H1 (cell line): ENCODE measurements around the gene BHLHE23. TPM values are rescaled to one million over a fixed set of nuclear protein-coding genes. Genes with fewer than 3 reads are reported as not detected.

ENCODE experiments used
- CTCF ChIA-PET: fragments of 300-600 bp; sonication (Branson Sonifier 250); formaldehyde crosslinking; loops from one replicate; lab custom pipeline; 2021; ENCODE audit not compliant: partially characterized antibody; lab: Charles Lee
- POLR2A ChIA-PET: fragments of 300-600 bp; sonication (Branson Sonifier 250); formaldehyde crosslinking; loops from one replicate; lab custom pipeline; 2021; ENCODE audit warnings: inconsistent platforms; ENCODE audit not compliant: partially characterized antibody; lab: Charles Lee
- DNase-seq, 2 experiments: peaks; one replicate each; pipeline versions ENCODE4 v3.0.0 to v3.0.0-alpha.2; 2010 to 2022; ENCODE audit warnings: low spot score in 2 of 2, low read depth in 1 of 2, mixed read lengths in 1 of 2
- FAIRE-seq: peaks from 2 replicates; lab custom pipeline; 2011; peaks lifted over from hg19 to GRCh38; lab: Jason Lieb, UNC
- H2AFZ ChIP-seq: 2 replicates; pipeline ENCODE4 v1.8.1; 2012; ENCODE audit warnings: low read length, inconsistent platforms
- H2AK5ac ChIP-seq: 2 replicates; pipeline ENCODE4 v1.6.1; 2013; ENCODE audit warnings: low read depth, low read length
- H2BK120ac ChIP-seq: replicated peaks from 2 replicates; pipeline ENCODE3; 2013; ENCODE audit warnings: low read depth, low read length, inconsistent platforms
- H2BK12ac ChIP-seq: 2 replicates; pipeline ENCODE4 v1.6.1; 2013; ENCODE audit warnings: low read depth, low read length
- H2BK15ac ChIP-seq: 2 replicates; pipeline ENCODE4 v1.6.1; 2013; ENCODE audit warnings: low read length
- H2BK20ac ChIP-seq: 2 replicates; pipeline ENCODE4 v1.6.1; 2013; ENCODE audit warnings: low read length
- H2BK5ac ChIP-seq: 2 replicates; pipeline ENCODE4 v1.6.1; 2013; ENCODE audit warnings: low read depth, low read length
- H3K14ac ChIP-seq: 2 replicates; pipeline ENCODE4 v1.6.1; 2013; ENCODE audit warnings: inconsistent platforms; ENCODE audit not compliant: insufficient read length
- H3K18ac ChIP-seq: 2 replicates; pipeline ENCODE4 v1.6.1; 2013; ENCODE audit warnings: low read length; ENCODE audit errors: extremely low read depth
- H3K23ac ChIP-seq: 2 replicates; pipeline ENCODE4 v1.6.1; 2013; ENCODE audit warnings: inconsistent platforms; ENCODE audit not compliant: insufficient read length
- H3K23me2 ChIP-seq: 2 replicates; pipeline ENCODE4 v1.6.1; 2013; ENCODE audit warnings: low read depth, low read length
- H3K27ac ChIP-seq: 2 replicates; pipeline ENCODE4 v1.6.1; 2011; ENCODE audit warnings: low read depth, low read length, inconsistent platforms
- H3K27me3 ChIP-seq, 4 experiments: replicated peaks in 1 of 4; 1 replicate in 1 of 4; 2 replicates in 3 of 4; pipeline versions ENCODE4 v1.6.1 to v1.8.1; 2011 to 2013; ENCODE audit warnings: low read length in 3 of 4, mild to moderate bottlenecking in 3 of 4, inconsistent platforms in 2 of 4, mixed read lengths in 2 of 4, moderate library complexity in 1 of 4; ENCODE audit not compliant: control insufficient read depth in 3 of 4, insufficient read depth in 3 of 4; ENCODE audit errors: extremely low read depth in 1 of 4
- H3K36me3 ChIP-seq, 4 experiments: 2 replicates each; pipeline versions ENCODE4 v1.6.1 to v1.8.1; 2011 to 2013; ENCODE audit warnings: mild to moderate bottlenecking in 4 of 4, low read length in 3 of 4, moderate library complexity in 2 of 4, control low read depth in 1 of 4, inconsistent platforms in 1 of 4; ENCODE audit not compliant: insufficient read depth in 4 of 4, control insufficient read depth in 2 of 4
- H3K4ac ChIP-seq: replicated peaks from 2 replicates; pipeline ENCODE3; 2013; ENCODE audit warnings: low read length, low read depth, mixed read lengths, inconsistent platforms; ENCODE audit not compliant: insufficient read length
- H3K4me1 ChIP-seq, 4 experiments: replicated peaks in 1 of 4; 1 replicate in 1 of 4; 2 replicates in 3 of 4; pipeline versions ENCODE4 v1.6.1 to v1.8.1; 2011 to 2013; ENCODE audit warnings: low read length in 3 of 4, inconsistent platforms in 2 of 4, mixed read lengths in 1 of 4; ENCODE audit not compliant: insufficient read depth in 4 of 4, control insufficient read depth in 3 of 4
- H3K4me2 ChIP-seq, 2 experiments: 2 replicates each; pipeline versions ENCODE4 v1.6.1 to v1.8.1; 2011 to 2013; ENCODE audit warnings: low read depth in 2 of 2, low read length in 2 of 2, control low read depth in 1 of 2, inconsistent platforms in 1 of 2, mild to moderate bottlenecking in 1 of 2; ENCODE audit not compliant: insufficient read depth in 1 of 2
- H3K4me3 ChIP-seq, 4 experiments: fragments of 200-600, 300-600 bp in 1 of 4; sonication (generic), shearing (Covaris generic), sonication (Bioruptor Twin) in 1 of 4; 2 replicates each; pipeline versions ENCODE4 v1.5.1 to v1.8.1; 2011 to 2016; ENCODE audit warnings: low read length in 4 of 4, low read depth in 3 of 4, control low read depth in 2 of 4, inconsistent platforms in 2 of 4, mild to moderate bottlenecking in 2 of 4, mixed read lengths in 1 of 4, moderate library complexity in 1 of 4; ENCODE audit not compliant: insufficient read depth in 2 of 4; ENCODE audit errors: extremely low read depth in 1 of 4
- H3K56ac ChIP-seq: replicated peaks from 2 replicates; pipeline ENCODE3; 2013; ENCODE audit warnings: low read depth, mild to moderate bottlenecking, mixed read lengths, low read length, inconsistent platforms; ENCODE audit not compliant: insufficient read length
- H3K79me1 ChIP-seq: 2 replicates; pipeline ENCODE4 v1.6.1; 2013; ENCODE audit warnings: low read depth, low read length, control low read depth
- H3K79me2 ChIP-seq, 2 experiments: 2 replicates each; pipeline versions ENCODE4 v1.6.1 to v1.8.1; 2012 to 2013; ENCODE audit warnings: low read length in 2 of 2, mild to moderate bottlenecking in 2 of 2, inconsistent platforms in 1 of 2; ENCODE audit not compliant: insufficient read depth in 2 of 2, control insufficient read depth in 1 of 2
- H3K9ac ChIP-seq, 4 experiments: replicated peaks in 1 of 4; 1 replicate in 1 of 4; 2 replicates in 3 of 4; pipeline versions ENCODE4 v1.6.1 to v1.8.1; 2011 to 2013; ENCODE audit warnings: low read depth in 3 of 4, low read length in 3 of 4, control low read depth in 2 of 4, mild to moderate bottlenecking in 2 of 4, moderate library complexity in 2 of 4, inconsistent platforms in 1 of 4; ENCODE audit errors: extremely low read depth in 1 of 4
- H3K9me3 ChIP-seq, 2 experiments: 2 replicates each; pipeline versions ENCODE4 v1.6.1 to v1.8.1; 2012 to 2013; ENCODE audit warnings: mild to moderate bottlenecking in 2 of 2, moderate library complexity in 2 of 2, control low read depth in 1 of 2, inconsistent platforms in 1 of 2, low read depth in 1 of 2, low read length in 1 of 2, mixed read lengths in 1 of 2; ENCODE audit not compliant: insufficient read depth in 2 of 2
- H4K20me1 ChIP-seq, 2 experiments: replicated peaks in 1 of 2; 2 replicates each; pipeline versions ENCODE3 to v1.8.1; 2011 to 2013; ENCODE audit warnings: inconsistent platforms in 2 of 2, low read length in 2 of 2, mild to moderate bottlenecking in 1 of 2; ENCODE audit not compliant: insufficient read depth in 2 of 2, control insufficient read depth in 1 of 2
- H4K5ac ChIP-seq: 2 replicates; pipeline ENCODE4 v1.6.1; 2013; ENCODE audit warnings: low read length, low read depth, mixed read lengths, inconsistent platforms; ENCODE audit not compliant: insufficient read length
- H4K8ac ChIP-seq: 2 replicates; pipeline ENCODE4 v1.8.0; 2013; ENCODE audit warnings: mild to moderate bottlenecking, moderate library complexity, low read length, inconsistent platforms; ENCODE audit not compliant: insufficient read depth; ENCODE audit errors: extremely low read depth
- H4K91ac ChIP-seq: replicated peaks from 2 replicates; pipeline ENCODE3; 2013; ENCODE audit warnings: low read length, mixed read lengths, inconsistent platforms; ENCODE audit not compliant: insufficient read length
- CBX5 ChIP-seq: fragments of 300-800, 300-1000 bp; sonication (generic); IDR thresholded peaks from 2 replicates; pipeline ENCODE4 v1.7.1; 2016; ENCODE audit warnings: antibody characterized with exemption, low read length, low read depth
- CBX8 ChIP-seq: fragments of 300-800, 300-1000 bp; sonication (generic); IDR thresholded peaks from 2 replicates; pipeline ENCODE4 v1.7.1; 2016; ENCODE audit warnings: low read depth, low read length, borderline replicate concordance
- CTBP2 ChIP-seq: IDR thresholded peaks from 2 replicates; pipeline ENCODE4 v1.7.0; 2011; ENCODE audit warnings: borderline replicate concordance, mild to moderate bottlenecking, moderate library complexity, mixed read lengths, low read length; ENCODE audit not compliant: insufficient read depth, insufficient read length
- KDM4A ChIP-seq: IDR thresholded peaks from one replicate; pipeline ENCODE4 v1.7.1; 2012; ENCODE audit warnings: low read depth, mild to moderate bottlenecking, moderate library complexity, low read length, inconsistent platforms; ENCODE audit not compliant: severe bottlenecking
- MAFK ChIP-seq: IDR thresholded peaks from 2 replicates; pipeline ENCODE4 v1.6.1; 2012; ENCODE audit warnings: low read depth, mild to moderate bottlenecking, improper control_type of control experiment, low read length
- RFX5 ChIP-seq: IDR thresholded peaks from 2 replicates; pipeline ENCODE4 v1.6.1; 2011; ENCODE audit warnings: low read depth, low read length, improper control_type of control experiment, borderline replicate concordance
- SAP30 ChIP-seq: fragments of 300-600 bp; sonication (generic); IDR thresholded peaks from 2 replicates; pipeline ENCODE4 v1.7.1; 2012; ENCODE audit warnings: low read length, moderate library complexity, mild to moderate bottlenecking, inconsistent platforms; ENCODE audit not compliant: insufficient read depth, insufficient replicate concordance
- SIN3A ChIP-seq, 2 experiments: IDR thresholded peaks in 1 of 2; conservative IDR thresholded peaks in 1 of 2; 2 replicates each; pipeline ENCODE4 v1.6.1; 2011 to 2012; ENCODE audit warnings: low read length in 2 of 2, improper control_type of control experiment in 1 of 2, low read depth in 1 of 2, mild to moderate bottlenecking in 1 of 2
- SIX5 ChIP-seq: IDR thresholded peaks from 2 replicates; pipeline ENCODE4 v1.6.1; 2011; ENCODE audit warnings: mild to moderate bottlenecking, low read depth, low read length
- SP4 ChIP-seq: IDR thresholded peaks from 2 replicates; pipeline ENCODE4 v1.6.1; 2012; ENCODE audit warnings: low read length, inconsistent platforms
- USF2 ChIP-seq: IDR thresholded peaks from 2 replicates; pipeline ENCODE4 v1.6.1; 2011; ENCODE audit warnings: low read length, improper control_type of control experiment
- WGBS, 2 experiments: shearing (Covaris generic) in 1 of 2; methylation state at CpG; one replicate each; pipeline versions ENCODE4 v1.1.6 to v1.1.7; 2013 to 2015; ENCODE audit warnings: low lambda C conversion rate in 2 of 2, mixed read lengths in 2 of 2, inconsistent platforms in 1 of 2, low coverage in 1 of 2, missing lambda C conversion rate in 1 of 2; ENCODE audit not compliant: insufficient replicate concordance in 2 of 2, insufficient coverage in 1 of 2, insufficient read length in 1 of 2; ENCODE audit errors: extremely low coverage in 1 of 2, missing lambda C conversion rate in 1 of 2; 5-methylcytosine and 5-hydroxymethylcytosine counted together
- polyA plus RNA-seq, 7 experiments: library from polyadenylated mRNA; depleted of rRNA in 3 of 7; stranded (reverse) in 5 of 7; unstranded in 2 of 7; fragments of >200 nt in 5 of 7; fragments of 200-250 nt in 2 of 7; gene quantifications; 1 replicate in 5 of 7; 2 replicates in 1 of 7; 4 replicates in 1 of 7; pipeline versions ENCODE4 v1.2.1 to v1.2.3, GENCODE V29; 2011 to 2013; ENCODE audit warnings: missing spikeins in 2 of 7, mixed read lengths in 2 of 7
- total RNA-seq: library from RNA; stranded (reverse); fragmentation: NEBNext Ultra II Directional; extraction: Animal tissue kit (Norgen Biotek cat#: 25700); gene quantifications from 2 replicates; pipeline ENCODE4 v1.2.1, GENCODE V29; 2021

Gene BHLHE23
- total and polyA plus RNA-seq, 2 of the 8 experiments (the other 6 are each of a cell fraction or from before 2014, with no cell fraction given): 0.47 TPM; not detected in 1

- no peaks in the 10 kb centered on the region for H3K23me2 ChIP-seq
- no peaks in the 10 kb centered on the region for H3K79me1 ChIP-seq
- ChIA-PET POLR2A (no interaction called here), CTCF (interaction anchor here (0.7 to 0.9 kb wide), 2 partner anchors 25 to 506 kb away, joined by 3 read pairs; no protein-coding TSS in a partner anchor)
- WGBS, 2 experiments: 92% methylated on average over 13 of the region's 16 CpGs; no CpG with 5 or more reads in 1 of the 2 experiments
- H4K91ac ChIP-seq: no peak overlapping the region
- H3K4me1 ChIP-seq: no peaks in the 10 kb centered on the region
- no peaks in the 10 kb centered on the region for H3K36me3 ChIP-seq
- DNase-seq (no peak), FAIRE-seq (no peak)
- H2AK5ac ChIP-seq: no peak overlapping the region; the same call in 1 of the 2 replicates
- H2BK5ac ChIP-seq: no peak overlapping the region
- H2BK12ac ChIP-seq: no peak overlapping the region
- H3K4ac ChIP-seq: no peak overlapping the region
- H3K4me3 ChIP-seq: no peak overlapping the region
- no peak overlapping the region for H3K14ac ChIP-seq
- H3K56ac ChIP-seq: no peak overlapping the region
- no peak overlapping the region for H3K23ac ChIP-seq
- H3K27ac ChIP-seq: no peak overlapping the region
- H3K9me3 ChIP-seq: peaks cover 6 to 19% of the 10 kb centered on the region in 2 experiments; a peak in 1 of 4 replicates
- no peak overlapping the region for H3K9ac ChIP-seq
- H3K79me2 ChIP-seq: no peaks in the 10 kb centered on the region
- no peak overlapping the region for H3K18ac ChIP-seq
- no peak overlapping the region for H2BK20ac ChIP-seq
- H3K4me2 ChIP-seq: no peak overlapping the region
- H2BK120ac ChIP-seq: no peak overlapping the region
- no peaks in the 10 kb centered on the region for H3K27me3 ChIP-seq
- H2AFZ ChIP-seq: no peak overlapping the region
- no peak overlapping the region for H4K5ac ChIP-seq
- H4K20me1 ChIP-seq: no peaks in the 10 kb centered on the region
- TF ChIP-seq MAFK (no peak), KDM4A (no peak), SP4 (no peak), CBX8 (no peak), USF2 (no peak), SIX5 (no peak), CTBP2 (no peak), RFX5 (no peak), SAP30 (no peak), SIN3A (conservative IDR thresholded peaks at IDR 0.05 in 1 of 2, IDR thresholded peaks at IDR 0.05 in 1 of 2; ENCODE audit: low read depth in 1 of 2, low read length in 2 of 2) (no peak), CBX5 (no peak)
- TF ChIP-seq, all 59 proteins: peak for 0
- no peak overlapping the region for H2BK15ac ChIP-seq
- no peak overlapping the region for H4K8ac ChIP-seq
Observed at GRCh38 chr20:63044605-63045004, 37.8 kb upstream of the BHLHE23 start.
